Erythroblast (primary cell): ENCODE data around the gene MAJIN.

Experiments
- GATA1 ChIP-seq: IDR thresholded peaks from 2 replicates; pipeline ENCODE4 v1.6.1; 2011; ENCODE audit warnings: low read depth, mild to moderate bottlenecking, control low read depth, low read length, moderate library complexity
- POLR2A ChIP-seq: IDR thresholded peaks from 2 replicates; pipeline ENCODE4 v1.6.1; 2011; ENCODE audit warnings: mild to moderate bottlenecking, low read length

GRCh38 chr11:65002706-65003105 is 30.8 kb upstream of the MAJIN start:
- no peak for TF ChIP-seq POLR2A
- no peak for TF ChIP-seq GATA1
